ENCODE data around the gene PPM1L.

- no peak for TF ChIP-seq CTCF (IDR thresholded peaks at IDR 0.05)
- TF ChIP-seq POLR2A (IDR thresholded peaks at IDR 0.05), result no peak
Measured at GRCh38 chr3:160784853-160785252, 28.8 kb downstream of the PPM1L start.
